ENCODE data around the gene PTPRT.

Gene PTPRT

GRCh38 chr20:42161228-42161829, 1028.4 kb downstream of the PTPRT start:
- DNase-seq = no peak

GRCh38 chr20:42159808-42160207, 1029.9 kb downstream of the PTPRT start:
- no peak for DNase-seq

- no peak for DNase-seq
Measured at GRCh38 chr20:42158272-42158671, 1031.4 kb downstream of the PTPRT start.

GRCh38 chr20:42155586-42155985, 1034.1 kb downstream of the PTPRT start:
- no peak for DNase-seq

GRCh38 chr20:42152575-42152974, 1037.1 kb downstream of the PTPRT start:
- DNase-seq = no peak

- no peak for DNase-seq
Measured at GRCh38 chr20:42150230-42150629, 1039.5 kb downstream of the PTPRT start.

GRCh38 chr20:42138729-42139128, 1051.0 kb downstream of the PTPRT start:
- no peak for DNase-seq

- no peak for DNase-seq
Measured at GRCh38 chr20:42134265-42135098, 1055.2 kb downstream of the PTPRT start.

GRCh38 chr20:42130810-42131596, 1058.7 kb downstream of the PTPRT start:
- DNase-seq = no peak

- DNase-seq = no peak
Measured at GRCh38 chr20:42125426-42125825, 1064.3 kb downstream of the PTPRT start.

GRCh38 chr20:42123981-42124473, 1065.7 kb downstream of the PTPRT start:
- DNase-seq = no peak

GRCh38 chr20:42118409-42119125, 1071.1 kb downstream of the PTPRT start:
- DNase-seq = no peak

- no peak for DNase-seq
Measured at GRCh38 chr20:42118001-42118400, 1071.7 kb downstream of the PTPRT start.

- DNase-seq = no peak
Measured at GRCh38 chr20:42113236-42113635, 1076.5 kb downstream of the PTPRT start.

GRCh38 chr20:42112161-42112560, 1077.5 kb downstream of the PTPRT start:
- DNase-seq = no peak

GRCh38 chr20:42111349-42111748, 1078.4 kb downstream of the PTPRT start:
- DNase-seq = no peak

- DNase-seq = no peak
Measured at GRCh38 chr20:42110301-42110700, 1079.4 kb downstream of the PTPRT start.

GRCh38 chr20:42102000-42102399, 1087.7 kb downstream of the PTPRT start:
- no peak for DNase-seq

GRCh38 chr20:42100137-42100704, 1089.5 kb downstream of the PTPRT start:
- no peak for DNase-seq

- DNase-seq = no peak
Measured at GRCh38 chr20:42099101-42099500, 1090.6 kb downstream of the PTPRT start.

GRCh38 chr20:42098418-42098817, 1091.3 kb downstream of the PTPRT start:
- DNase-seq = no peak

GRCh38 chr20:42097741-42098140, 1092.0 kb downstream of the PTPRT start:
- no peak for DNase-seq

Data from CD4-positive, alpha-beta T cell treated with Interferon alpha-2 for 1 hour (primary cell).